HepG2 (cell line): ENCODE data around the gene HAP1. TPM values are rescaled to one million over a fixed set of nuclear protein-coding genes. Genes with fewer than 3 reads are reported as not detected.

Source experiments
- ATF7-NPFF ChIP-seq: sonication (generic); formaldehyde crosslinking; IDR thresholded peaks from 2 replicates; pipeline ENCODE4 v1.8.1; 2023; ENCODE audit warnings: mild to moderate bottlenecking, low read depth, missing genetic modification reagents, moderate library complexity
- ELF4 ChIP-seq: sonication (generic); formaldehyde crosslinking; IDR thresholded peaks from 2 replicates; pipeline ENCODE4 v1.5.0; 2020; ENCODE audit warnings: missing genetic modification reagents, mild to moderate bottlenecking, moderate library complexity, borderline replicate concordance
- KDM2A ChIP-seq: sonication (generic); formaldehyde crosslinking; IDR thresholded peaks from 2 replicates; pipeline ENCODE4 v1.4.0; 2020; ENCODE audit warnings: low read depth, missing genetic modification reagents, borderline replicate concordance
- MAX ChIP-seq: IDR thresholded peaks from 2 replicates; pipeline ENCODE4 v1.6.1; 2012; ENCODE audit warnings: inconsistent platforms
- MED13 ChIP-seq: sonication (generic); formaldehyde crosslinking; IDR thresholded peaks from 2 replicates; pipeline ENCODE4 v1.5.0; 2020; ENCODE audit warnings: missing genetic modification reagents
- MEIS2 ChIP-seq: sonication (generic); formaldehyde crosslinking; IDR thresholded peaks from 2 replicates; pipeline ENCODE4 v1.9.0; 2021; ENCODE audit warnings: mild to moderate bottlenecking, missing genetic modification reagents
- SYNCRIP ChIP-seq: fragments of 200-400 bp; formaldehyde crosslinking; IDR thresholded peaks from 2 replicates; pipeline ENCODE4 v1.6.1; 2018; ENCODE audit warnings: mild to moderate bottlenecking, low read depth, low read length; ENCODE audit not compliant: insufficient read depth
- ZBTB39 ChIP-seq: sonication (generic); formaldehyde crosslinking; IDR thresholded peaks from 2 replicates; pipeline ENCODE4 v1.5.0; 2020; ENCODE audit warnings: missing genetic modification reagents
- ZFP91 ChIP-seq: sonication (generic); formaldehyde crosslinking; IDR thresholded peaks from 2 replicates; pipeline ENCODE4 v1.9.0; 2022; ENCODE audit warnings: missing genetic modification reagents, mild to moderate bottlenecking, borderline replicate concordance
- ZNF407 ChIP-seq: sonication (generic); formaldehyde crosslinking; IDR thresholded peaks from one replicate; pipeline ENCODE4 v1.5.1; 2020; ENCODE audit warnings: mild to moderate bottlenecking, missing genetic modification reagents; ENCODE audit errors: not compliant biosample characterization
- ZNF512 ChIP-seq: sonication (generic); formaldehyde crosslinking; IDR thresholded peaks from 2 replicates; pipeline ENCODE4 v1.4.0; 2020; ENCODE audit warnings: mild to moderate bottlenecking, missing genetic modification reagents
- ZNF562 ChIP-seq: sonication (generic); formaldehyde crosslinking; IDR thresholded peaks from 2 replicates; pipeline ENCODE4 v1.8.0; 2022; ENCODE audit warnings: missing genetic modification reagents, borderline replicate concordance
- ZNF614 ChIP-seq: IDR thresholded peaks from 2 replicates; pipeline ENCODE4 v1.6.1; 2018; ENCODE audit warnings: missing biosample characterization, missing genetic modification reagents, inconsistent platforms, borderline replicate concordance
- ZSCAN31 ChIP-seq: sonication (generic); formaldehyde crosslinking; IDR thresholded peaks from 2 replicates; pipeline ENCODE4 v1.5.0; 2020; ENCODE audit warnings: low read depth, mild to moderate bottlenecking, missing genetic modification reagents
- polyA plus RNA-seq, 8 experiments: library from polyadenylated mRNA; depleted of rRNA in 3 of 8; stranded (reverse) in 7 of 8; unstranded in 1 of 8; fragments of >200 nt; fragmentation: Illumina TruSeq in 4 of 8; extraction: Trizol in 4 of 8; gene quantifications; 2 replicates each; pipeline versions ENCODE4 v1.2.1 to v1.2.3, GENCODE V29; 2011 to 2016; ENCODE audit warnings: low read depth in 4 of 8, missing spikeins in 1 of 8, mixed read lengths in 1 of 8; ENCODE audit not compliant: insufficient read depth in 1 of 8
- total RNA-seq, 5 experiments: library from RNA; depleted of rRNA; stranded (reverse); fragments of >200 nt; fragmentation: Illumina TruSeq; extraction: Trizol; gene quantifications; 2 replicates each; pipeline ENCODE4 v1.2.3, GENCODE V29; 2016; ENCODE audit warnings: low read depth in 1 of 5

HAP1 gene
- total and polyA plus RNA-seq, 2 of the 13 experiments (the other 11 are each of a cell fraction or from before 2014, with no cell fraction given) = 0.07 TPM

- TF ChIP-seq MAX (peak; percentile 73), ZBTB39 (CRISPR knock-in tag) (0 out of 2 replicates have a peak, but pooled peaks have one; percentile 65), ZNF407 (CRISPR knock-in tag) (peak; percentile 71), ELF4 (CRISPR knock-in tag) (peak; percentile 76; the same call in 1 of the 2 replicates), ZNF562 (CRISPR knock-in tag) (no peak), ZNF512 (CRISPR knock-in tag) (no peak), SYNCRIP (no peak), ATF7-NPFF (CRISPR knock-in tag) (peak; percentile 74; the same call in 1 of the 2 replicates), ZFP91 (peak; percentile 70), MEIS2 (CRISPR knock-in tag) (peak; percentile 25; the same call in 1 of the 2 replicates), ZSCAN31 (CRISPR knock-in tag) (peak; percentile 78; the same call in 1 of the 2 replicates), KDM2A (peak; percentile 70; the same call in 1 of the 2 replicates), MED13 (CRISPR knock-in tag) (peak; percentile 56; the same call in 1 of the 2 replicates), ZNF614 (CRISPR knock-in tag) (peak; percentile 70; the same call in 1 of the 2 replicates)
Observed at GRCh38 chr17:41772586-41773189, 38.2 kb upstream of the HAP1 start (continued).
